A549 (cell line): ENCODE results near the gene TSHZ2.

Experiments used
- CTCF ChIP-seq: fragments of >200 bp; sonication (Bioruptor Twin); formaldehyde crosslinking; IDR thresholded peaks from 3 replicates; pipeline ENCODE4 v1.5.1; 2016
- EHMT2 ChIP-seq: fragments of 200-600 bp; sonication (generic); IDR thresholded peaks from 2 replicates; pipeline ENCODE4 v1.6.1; 2016; ENCODE audit warnings: antibody characterized with exemption, low read depth, mild to moderate bottlenecking, moderate library complexity
- POLR2A ChIP-seq: IDR thresholded peaks from 2 replicates; pipeline ENCODE4 v1.6.1; 2012; ENCODE audit warnings: mild to moderate bottlenecking, low read length

- TF ChIP-seq CTCF (no peak), POLR2A (no peak), EHMT2 (no peak)
These were observed 164.3 kb downstream of the TSHZ2 start for GRCh38 chr20:53136473-53136872.
